GM18870 (cell line): ENCODE data around the gene GMDS.
"Not testable (repeated sequence)": the region's sequence is repeated elsewhere in the genome, so short reads cannot be mapped to it uniquely, and the experiment has no call there.

Source experiments
- ATAC-seq: cut with Tn5 transposase; IDR thresholded peaks from one replicate; pipeline ENCODE4 v1.9.1; 2021; ENCODE audit warnings: moderate library complexity; ENCODE audit not compliant: unreplicated experiment

The GMDS gene

DNA sequence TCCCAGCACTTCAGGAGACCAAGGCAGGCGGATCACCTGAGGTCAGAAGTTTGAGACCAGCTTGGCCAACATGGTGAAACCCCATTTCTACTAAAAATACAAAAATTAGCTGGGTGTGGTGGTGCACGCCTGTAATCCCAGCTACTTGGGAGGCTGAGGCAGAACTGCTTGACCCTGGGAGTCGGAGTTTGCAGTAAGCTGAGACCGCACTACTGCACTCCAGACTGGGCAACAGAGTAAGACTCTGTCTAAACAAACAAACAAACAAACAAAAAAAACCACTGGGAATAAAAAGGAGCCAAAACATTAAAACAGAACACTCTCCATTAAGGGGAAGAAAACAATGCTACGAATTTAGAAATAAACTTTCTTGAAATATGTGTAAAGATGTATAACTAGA lies 576.9 kb downstream of the GMDS start:
- not testable (repeated sequence) for ATAC-seq

DNA sequence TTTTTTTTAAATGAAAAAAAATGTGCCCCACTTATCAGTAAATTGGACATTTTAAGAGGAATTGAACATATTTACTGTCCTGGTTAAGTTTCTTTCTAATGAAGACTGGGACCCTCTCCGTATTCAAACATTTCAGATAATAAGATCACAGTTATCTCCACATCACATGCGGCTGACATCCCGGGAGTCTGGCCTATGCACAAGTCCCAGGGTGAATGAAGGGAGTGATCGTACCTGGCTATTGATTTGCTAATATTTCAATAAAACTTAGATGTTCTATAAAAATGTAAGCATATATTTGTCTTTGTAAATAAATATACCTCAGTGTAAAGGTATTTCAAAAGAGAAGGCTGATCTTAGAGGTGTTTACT lies 577.6 kb downstream of the GMDS start:
- no peak for ATAC-seq

DNA sequence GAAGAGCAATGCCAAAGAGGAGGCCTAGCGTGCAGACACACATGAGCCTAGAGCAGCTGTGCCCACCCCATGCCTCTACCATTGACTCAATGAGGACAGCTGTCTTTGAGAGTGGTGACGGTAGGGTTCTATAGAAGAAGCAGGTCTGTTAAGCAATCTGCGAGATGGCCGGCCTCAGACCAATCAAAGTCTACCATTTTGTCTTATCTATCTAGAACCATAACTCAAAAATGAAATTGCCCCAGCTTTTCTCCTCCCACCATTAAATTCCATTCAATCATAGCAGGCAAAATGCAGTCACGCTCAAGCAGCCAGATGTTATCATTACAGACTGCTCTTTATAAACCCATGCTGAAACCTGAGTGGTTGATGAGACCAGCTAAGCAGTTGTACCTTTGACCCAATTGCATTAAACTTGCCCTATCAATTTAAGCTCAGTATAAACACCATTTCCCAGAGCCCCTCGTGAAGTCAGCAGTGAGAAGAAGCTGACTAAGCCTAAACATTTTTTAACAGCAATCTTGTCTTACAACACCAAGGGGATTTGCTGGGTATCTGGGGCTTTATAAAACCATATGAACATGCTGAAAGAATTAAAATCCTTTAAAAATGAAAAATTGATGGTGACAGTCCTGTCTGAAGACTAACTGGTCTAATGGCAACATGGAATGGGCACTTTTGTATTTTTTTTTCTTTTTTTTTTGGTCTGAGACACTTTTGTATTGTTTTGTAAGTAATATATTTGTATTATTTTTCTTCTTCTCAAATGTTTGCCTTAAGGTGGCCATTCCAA lies 578.2 kb downstream of the GMDS start:
- no peak for ATAC-seq

DNA sequence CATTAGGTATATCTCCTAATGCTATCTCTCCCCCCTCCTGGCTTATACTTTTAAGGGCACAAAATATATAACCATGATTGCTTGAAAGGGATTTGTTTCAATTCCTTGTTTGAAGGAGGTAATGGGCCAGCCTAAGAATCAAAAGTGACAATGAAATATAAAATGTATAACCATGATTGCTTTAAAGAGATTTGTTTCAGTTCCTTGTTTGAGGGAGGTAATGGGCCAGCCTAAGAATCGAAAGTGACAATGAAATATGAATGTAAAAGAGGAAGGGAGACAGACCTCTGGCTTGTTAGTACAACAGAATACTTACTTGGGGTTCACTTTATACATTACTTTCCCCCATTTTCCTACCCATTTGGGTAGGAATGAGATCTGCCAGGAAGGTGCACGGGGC lies 580.2 kb downstream of the GMDS start:
- ATAC-seq = peak; percentile 93

DNA sequence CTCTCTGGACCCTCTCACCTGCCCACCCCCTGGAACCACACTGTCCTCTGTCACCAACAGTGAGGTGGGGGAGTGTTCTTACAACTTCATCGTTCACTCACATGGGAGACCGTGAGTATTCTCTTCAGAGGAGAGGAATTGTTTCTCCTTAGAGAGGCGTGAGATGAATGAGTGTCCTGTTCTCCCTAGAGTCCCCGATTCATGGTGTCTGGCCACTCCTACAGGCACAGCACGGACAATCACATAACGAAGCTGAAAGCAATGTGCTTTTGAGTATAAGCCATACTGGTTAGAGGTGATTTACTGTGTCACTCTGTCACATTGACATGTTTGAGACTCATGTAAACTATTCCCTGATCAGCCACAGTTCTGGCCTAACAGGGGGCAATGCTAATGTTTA lies 581.1 kb downstream of the GMDS start:
- no peak for ATAC-seq

DNA sequence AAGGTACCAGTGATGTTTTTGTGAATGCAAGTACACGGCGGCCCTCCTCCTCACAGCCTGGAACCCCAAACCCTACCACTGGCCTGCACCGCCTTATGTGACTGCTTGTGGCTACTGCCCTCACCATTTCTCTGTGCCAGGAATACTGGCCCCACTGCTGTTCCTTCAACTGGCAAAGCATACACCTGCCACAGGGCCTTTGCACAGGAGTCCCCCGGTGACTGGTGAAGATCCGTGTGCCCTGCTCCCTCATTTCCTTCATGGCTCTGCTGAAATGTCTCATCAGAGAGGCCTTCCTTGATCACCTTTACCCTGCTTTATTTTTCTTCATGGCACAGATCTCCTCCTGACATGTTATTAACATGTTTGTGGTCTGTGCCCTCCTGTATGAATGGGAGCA lies 581.9 kb downstream of the GMDS start:
- ATAC-seq = no peak

DNA sequence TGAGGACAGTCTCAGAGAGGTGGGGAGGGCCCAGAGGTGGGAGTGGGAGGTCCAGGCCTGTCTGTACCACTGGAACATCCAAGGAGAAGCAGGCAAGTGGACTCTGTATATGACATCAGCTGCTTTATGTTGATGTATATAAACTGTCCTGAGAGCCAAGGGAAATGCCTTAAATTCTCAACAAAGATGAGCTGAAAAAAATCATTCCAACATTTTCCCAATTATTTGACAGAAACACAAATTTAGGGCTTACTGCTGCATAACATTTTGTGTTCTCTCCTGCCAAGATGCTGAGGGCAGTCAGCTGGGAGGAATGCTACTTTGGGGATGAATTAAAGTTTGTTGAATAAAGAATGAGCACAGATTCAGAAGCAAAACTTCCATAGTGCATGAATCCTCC lies 582.9 kb downstream of the GMDS start:
- no peak for ATAC-seq

DNA sequence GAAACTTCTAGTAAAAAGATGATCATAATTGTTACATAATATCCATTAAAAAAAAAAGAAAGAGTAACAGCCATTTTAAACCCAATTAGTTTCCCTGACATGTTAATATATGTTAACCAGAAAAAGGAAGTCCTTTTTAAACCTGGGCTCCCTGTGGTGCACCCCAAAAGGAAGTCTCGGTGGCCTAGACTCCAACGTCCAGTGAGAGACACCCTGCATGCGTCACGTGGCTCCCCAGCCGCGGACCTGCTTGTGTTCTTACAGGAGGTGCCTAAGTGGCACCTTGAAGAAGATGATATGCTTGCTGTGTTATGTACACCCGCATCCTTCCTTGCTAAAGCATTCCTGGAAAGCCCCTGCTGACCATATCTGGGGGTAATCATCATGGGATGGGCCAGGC lies 585.6 kb downstream of the GMDS start:
- ATAC-seq = no peak

DNA sequence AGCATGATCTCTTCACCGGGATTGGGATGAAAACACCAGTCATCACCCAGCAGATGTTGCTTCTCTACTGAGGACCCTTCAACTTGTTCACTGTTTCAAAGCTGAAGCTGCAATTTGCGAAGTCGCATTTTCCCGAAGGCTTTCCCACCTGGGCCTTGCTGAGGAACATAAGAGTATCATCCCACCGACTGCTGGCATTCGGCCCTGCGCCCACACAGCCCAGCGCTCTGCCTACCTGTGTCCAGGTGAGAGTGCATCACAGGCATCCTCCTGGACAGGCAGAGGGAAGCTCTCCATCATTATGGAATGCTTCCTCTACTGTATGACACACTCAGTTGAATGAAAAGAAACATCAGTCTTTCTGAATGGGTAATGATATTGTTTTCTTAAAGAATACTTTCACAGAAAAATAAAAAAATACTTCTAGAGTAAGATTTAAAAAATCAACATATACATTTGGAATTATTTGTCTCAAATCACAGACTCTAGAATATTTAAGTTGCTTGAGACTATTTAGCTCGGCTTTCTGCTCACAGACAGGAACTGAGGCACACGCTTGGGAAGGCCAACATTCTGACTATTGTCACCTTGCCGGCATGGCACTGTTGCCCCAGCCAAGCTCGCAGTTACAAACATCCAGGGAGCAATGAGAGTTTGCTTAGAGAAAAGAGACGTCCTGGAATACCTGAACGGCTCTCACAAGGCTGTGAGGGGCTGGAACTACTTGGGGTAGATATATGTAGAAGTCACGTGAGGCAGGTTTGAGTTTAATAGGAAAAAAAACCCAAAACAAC lies 587.0 kb downstream of the GMDS start:
- no peak for ATAC-seq

DNA sequence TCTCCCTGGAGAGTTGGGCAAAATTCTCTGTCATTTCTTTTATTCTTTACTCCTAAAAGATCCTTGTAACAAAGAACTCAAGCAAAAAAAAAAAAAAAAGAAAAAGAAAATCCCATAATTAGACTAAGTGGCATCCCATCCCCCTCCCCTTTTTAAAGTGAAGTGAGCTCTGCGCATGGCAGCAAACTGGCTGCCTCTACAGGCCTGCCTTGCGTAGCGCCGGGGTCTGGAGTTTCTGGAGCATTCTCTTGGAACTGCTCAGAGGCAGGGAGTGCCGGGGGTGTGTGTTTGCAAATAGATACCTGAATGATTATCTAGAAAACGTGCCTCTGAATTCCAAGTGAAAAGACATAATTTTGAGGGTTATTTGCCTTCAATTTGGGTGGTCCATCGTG lies 587.6 kb downstream of the GMDS start:
- ATAC-seq = no peak

DNA sequence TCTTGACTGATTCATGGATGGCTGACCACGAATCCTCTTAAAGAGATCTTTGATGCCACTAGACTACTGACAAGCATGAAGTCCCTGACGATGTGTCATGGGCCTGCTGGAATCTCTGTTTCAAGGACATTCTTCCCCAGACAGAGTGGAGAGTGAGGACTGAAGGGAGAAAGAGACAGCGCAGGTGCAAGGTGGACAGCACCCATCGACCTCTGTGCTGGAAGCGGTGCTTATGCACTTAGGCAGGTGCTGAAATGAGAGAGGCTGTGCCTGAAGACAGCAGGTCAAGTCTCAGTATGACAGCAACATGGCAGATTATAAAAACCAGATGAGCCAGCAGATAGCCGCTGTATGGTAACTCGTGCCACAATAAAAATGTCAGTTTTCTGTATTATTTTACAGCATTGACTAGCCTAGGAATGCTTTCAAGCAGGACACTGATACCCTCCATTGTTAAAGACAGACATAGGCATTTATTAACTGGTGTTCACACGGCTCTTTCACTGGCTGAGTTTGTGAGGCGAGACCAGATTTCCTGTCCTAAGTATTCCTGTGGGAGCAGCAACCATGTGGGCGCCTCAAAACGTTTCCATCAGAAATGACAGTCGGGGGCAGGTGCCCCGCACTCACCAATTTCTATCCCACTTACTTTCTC lies 588.2 kb downstream of the GMDS start:
- ATAC-seq = no peak

DNA sequence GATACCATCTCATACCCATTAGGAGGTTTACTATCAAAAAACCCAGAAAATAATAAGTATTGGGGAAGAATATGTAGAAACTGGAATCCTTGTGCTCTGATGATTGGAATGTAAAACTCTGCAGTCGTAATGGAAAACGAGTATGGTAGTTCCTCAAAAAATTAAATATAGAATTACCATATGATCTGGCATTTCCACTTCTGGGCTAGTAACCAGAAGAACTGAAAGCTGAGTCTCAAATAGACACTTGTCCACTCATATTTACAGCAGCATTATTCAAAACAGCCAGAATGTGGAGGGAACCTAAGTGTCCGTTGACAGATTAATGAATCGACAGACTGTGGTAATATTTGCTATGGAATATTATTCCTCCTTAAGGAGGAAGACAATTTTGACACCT lies 591.4 kb downstream of the GMDS start:
- no peak for ATAC-seq

DNA sequence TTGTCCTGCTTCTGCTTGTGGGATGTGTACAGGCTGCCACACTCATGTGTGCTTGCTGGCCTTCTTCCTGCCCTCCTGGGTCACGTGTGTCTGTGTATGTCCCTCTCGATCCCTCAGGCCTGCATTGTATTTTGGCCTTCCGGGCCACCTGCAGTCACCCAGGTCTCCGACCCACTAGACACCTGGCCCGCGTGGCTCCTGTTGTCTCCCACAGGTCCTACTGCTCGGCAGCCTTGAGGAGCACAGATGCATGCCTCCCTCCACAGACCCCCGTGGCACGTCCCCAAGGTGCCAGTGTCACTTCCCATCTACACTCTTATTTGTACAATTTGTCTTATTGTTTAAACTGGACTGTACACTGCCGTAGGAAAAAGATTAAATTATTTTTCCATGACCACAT lies 592.6 kb downstream of the GMDS start:
- ATAC-seq = no peak

DNA sequence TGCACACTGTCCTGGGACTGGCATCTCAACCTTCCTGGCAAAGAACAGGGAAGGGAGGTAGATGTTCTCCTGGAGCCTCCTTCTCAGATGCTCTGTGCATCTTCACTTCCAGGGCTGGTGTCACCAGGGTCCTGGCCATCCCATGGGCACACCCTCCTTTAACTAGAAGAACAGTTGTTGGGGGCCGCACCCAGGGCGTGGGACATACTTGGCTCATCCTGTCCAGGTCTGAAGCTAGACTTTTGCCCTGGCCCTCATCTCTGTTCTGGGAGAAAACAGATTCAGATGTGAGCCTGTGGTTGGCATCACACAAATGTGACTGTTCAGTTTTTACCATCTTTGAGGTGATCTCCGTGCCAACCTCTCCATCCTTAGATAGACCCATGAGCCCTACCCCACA lies 594.0 kb downstream of the GMDS start:
- ATAC-seq = no peak

DNA sequence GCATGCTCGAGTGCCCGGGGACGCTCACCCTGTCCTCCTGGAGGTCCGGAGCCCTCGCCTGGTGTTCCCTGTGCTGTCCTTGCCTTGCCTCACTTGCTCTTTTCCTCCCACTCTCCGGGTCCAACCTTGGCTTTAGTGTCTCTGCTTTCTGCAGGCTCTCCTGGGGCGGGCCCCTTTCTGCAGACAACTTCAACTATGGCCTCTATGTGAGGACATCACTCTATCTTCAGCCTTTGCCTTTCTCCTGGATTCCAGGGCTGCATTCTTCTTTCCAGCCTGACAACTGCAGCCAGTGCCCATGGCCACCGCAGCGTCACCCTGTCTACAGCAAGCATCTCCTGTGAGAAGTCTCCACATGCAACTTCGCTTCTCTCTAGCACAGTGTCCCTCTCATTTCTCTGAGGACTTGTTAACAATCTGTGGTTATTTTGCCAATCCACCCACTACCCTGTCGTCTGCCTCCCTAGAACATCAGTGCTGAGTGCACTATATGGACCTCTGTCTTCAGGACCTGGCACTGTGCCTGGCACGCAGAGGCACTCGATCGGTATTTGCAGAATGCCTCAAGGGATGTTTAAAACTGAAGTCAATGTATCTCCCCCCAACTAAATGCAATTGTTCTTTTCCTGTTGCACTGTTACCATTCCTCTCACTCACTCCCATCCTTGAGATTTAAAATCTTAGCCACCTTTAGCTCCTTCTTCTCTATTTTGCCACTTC lies 599.8 kb downstream of the GMDS start:
- ATAC-seq = no peak

DNA sequence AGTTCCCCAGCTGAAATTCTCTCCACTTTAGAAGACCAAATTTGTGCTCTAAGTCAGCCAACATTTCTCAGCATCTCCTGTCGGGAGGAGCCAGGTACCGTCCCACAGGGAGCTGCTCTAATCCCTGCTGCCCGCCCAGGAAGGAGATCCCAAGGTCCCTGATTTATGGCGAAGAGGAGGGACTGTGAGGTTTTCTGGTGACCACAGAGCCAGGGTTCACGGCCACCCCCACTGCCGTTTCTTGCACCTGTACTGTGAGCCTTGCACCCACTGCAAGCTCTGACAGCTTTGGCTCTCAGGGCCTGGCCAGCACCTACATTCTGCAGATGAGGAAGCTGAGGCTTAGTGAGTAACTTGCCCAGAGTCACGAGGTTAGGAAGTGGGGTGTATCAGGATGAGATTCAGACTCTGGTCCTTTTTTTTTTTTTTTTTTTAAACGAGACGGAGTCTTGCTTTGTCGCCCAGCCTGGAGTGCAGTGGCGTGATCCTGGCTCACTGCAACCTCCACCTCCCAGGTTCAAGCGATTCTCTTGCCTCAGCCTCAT lies 600.8 kb downstream of the GMDS start:
- no peak for ATAC-seq

DNA sequence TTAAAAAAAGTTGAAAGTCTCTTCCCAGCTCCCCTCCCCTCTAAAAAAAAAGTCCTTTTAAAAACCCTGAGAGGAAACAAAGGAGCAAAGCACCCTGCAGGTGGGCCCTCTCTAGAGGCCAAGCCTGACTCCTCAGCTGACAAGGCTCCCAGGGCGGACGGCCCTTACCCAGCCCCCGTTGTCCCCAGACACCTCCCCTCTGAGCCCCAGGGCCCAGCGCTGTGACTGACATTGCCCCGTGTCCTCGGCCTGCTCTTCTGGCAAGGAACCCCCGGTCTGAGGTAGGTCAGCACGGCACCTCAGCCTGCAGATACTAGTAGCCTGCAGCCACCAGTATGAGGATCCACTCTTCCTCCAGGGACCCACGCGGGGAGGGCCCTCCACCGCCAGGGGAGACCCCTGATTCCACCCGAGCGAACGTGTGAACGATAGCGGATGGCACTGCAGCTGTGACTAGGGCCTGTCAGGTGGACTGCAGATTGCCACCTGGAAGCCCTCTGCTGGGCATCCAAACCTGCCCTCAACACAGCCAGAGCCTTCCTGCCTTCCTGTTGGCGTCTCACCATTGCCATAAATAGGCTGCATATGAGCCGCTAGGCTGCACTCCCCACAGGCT lies 601.5 kb downstream of the GMDS start:
- no peak for ATAC-seq

DNA sequence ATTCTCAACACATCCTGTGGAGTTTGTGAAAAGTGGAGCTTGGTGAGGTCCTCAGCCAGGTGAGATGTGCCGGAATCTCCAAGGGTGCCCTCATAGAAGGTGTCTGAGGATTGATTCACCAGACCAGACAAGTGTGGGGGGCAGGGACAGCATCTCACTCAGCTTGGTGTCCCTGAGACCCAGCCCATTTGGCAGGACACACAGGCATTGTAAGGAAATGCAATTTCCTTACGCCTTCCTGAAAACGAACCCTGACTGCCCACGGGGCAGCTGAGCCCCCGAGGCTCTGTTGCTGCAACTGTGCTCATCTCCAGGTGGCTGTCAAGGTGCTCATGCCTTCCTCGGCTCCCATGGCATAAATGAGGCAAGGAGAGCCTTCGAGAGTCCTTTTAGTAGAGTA lies 602.3 kb downstream of the GMDS start:
- no peak for ATAC-seq

DNA sequence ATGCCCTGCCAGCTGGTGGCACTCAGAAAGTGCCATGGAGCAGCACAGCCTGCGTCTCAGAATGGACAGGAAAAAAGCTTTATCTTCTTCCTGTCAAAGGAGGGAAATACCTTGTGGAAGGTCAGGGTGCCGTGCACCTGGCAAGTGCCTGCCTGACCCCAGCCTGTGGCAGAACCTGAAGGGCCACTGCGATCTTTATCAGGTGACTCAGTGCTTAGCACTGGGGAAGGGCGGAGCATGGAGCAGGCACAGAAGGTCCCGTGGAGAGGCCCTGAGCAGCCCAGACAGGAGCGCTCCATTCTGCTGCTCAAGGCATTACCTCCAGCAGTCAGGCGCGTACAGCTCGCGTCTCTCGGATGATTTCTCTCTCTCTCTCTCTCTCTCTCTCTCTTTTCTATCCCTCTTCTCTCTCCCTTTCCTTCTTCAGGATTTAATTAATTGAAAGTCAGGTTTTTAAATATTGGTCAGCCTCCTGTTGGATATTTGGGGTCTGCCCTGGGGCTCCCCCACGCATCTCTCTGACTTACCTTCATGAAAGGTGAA lies 604.0 kb downstream of the GMDS start:
- no peak for ATAC-seq

DNA sequence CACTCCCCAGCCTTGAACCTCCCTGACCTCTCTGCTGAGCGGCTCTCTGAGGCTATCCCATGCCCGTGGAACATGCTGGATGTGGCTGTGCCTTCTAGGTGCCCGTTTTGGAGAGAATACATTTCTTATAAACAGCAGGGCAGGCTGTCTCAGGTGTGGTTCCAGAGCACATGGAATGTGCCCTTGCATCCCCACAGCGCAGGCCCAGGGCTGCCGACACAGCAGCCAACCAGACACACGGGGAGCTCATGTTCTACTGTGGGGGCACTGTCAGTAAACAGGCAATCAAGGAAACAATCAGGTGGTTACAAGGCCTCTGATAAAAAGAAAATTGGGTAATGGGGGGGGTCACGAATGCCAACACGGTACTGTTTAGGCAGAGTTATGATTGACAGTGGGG lies 604.9 kb downstream of the GMDS start:
- no peak for ATAC-seq
